BLaER1 treated with 17β-estradiol and CSF1 and Interleukin-3, amounts not matched to agents 10 nM and 100 nM (cell line): ENCODE data around the gene GABRB2.

Source experiments
- H3K27ac ChIP-seq, 11 experiments: shearing (Covaris generic); formaldehyde crosslinking; 2 replicates each; pipeline ENCODE4 v1.8.1; 2022
- H3K27me3 ChIP-seq, 11 experiments: shearing (Covaris generic); formaldehyde crosslinking; 2 replicates each; pipeline ENCODE4 v1.8.1; 2022
- H3K36me3 ChIP-seq, 11 experiments: shearing (Covaris generic); formaldehyde crosslinking; 2 replicates each; pipeline ENCODE4 v1.8.1; 2022
- H3K4me1 ChIP-seq, 10 experiments: shearing (Covaris generic); formaldehyde crosslinking; 2 replicates each; pipeline ENCODE4 v1.8.1; 2022
- H3K4me2 ChIP-seq, 11 experiments: shearing (Covaris generic); formaldehyde crosslinking; 2 replicates each; pipeline ENCODE4 v1.8.1; 2022
- H3K4me3 ChIP-seq, 10 experiments: shearing (Covaris generic); formaldehyde crosslinking; 2 replicates each; pipeline ENCODE4 v1.8.1; 2022
- H3K9ac ChIP-seq, 11 experiments: shearing (Covaris generic); formaldehyde crosslinking; 2 replicates each; pipeline ENCODE4 v1.8.1; 2022
- H3K9me3 ChIP-seq, 11 experiments: shearing (Covaris generic); formaldehyde crosslinking; replicated peaks in 1 of 11; 2 replicates each; pipeline ENCODE4 v1.8.1; 2022
- H4K20me1 ChIP-seq, 11 experiments: shearing (Covaris generic); formaldehyde crosslinking; 2 replicates each; pipeline ENCODE4 v1.8.1; 2022
- Cebpa-rat ChIP-seq, 11 experiments: shearing (Covaris generic); IDR thresholded peaks; 2 replicates each; pipeline ENCODE4 v1.8.1; 2022

Gene GABRB2

GRCh38 chr5:161284445-161284844, 262.1 kb downstream of the GABRB2 start:
- no peak overlapping the region for H3K4me2 ChIP-seq
- TF ChIP-seq Cebpa-rat (IDR thresholded peaks at IDR 0.05): no peak
- H3K27me3 ChIP-seq: no peaks in the 10 kb centered on the region

GRCh38 chr5:161283296-161283695, 263.2 kb downstream of the GABRB2 start:
- H3K27ac ChIP-seq: no peak overlapping the region
- H3K4me1 ChIP-seq: peaks cover 0 to 15% (median 4%) of the 10 kb centered on the region in 10 experiments; a peak in 4 of 20 replicates
- no peak overlapping the region for H3K4me3 ChIP-seq
- TF ChIP-seq Cebpa-rat (IDR thresholded peaks at IDR 0.05): no peak
- H3K27me3 ChIP-seq: no peaks in the 10 kb centered on the region
- no peaks in the 10 kb centered on the region for H3K36me3 ChIP-seq
- H4K20me1 ChIP-seq: no peaks in the 10 kb centered on the region
- H3K9ac ChIP-seq: no peak overlapping the region
- no peak overlapping the region for H3K4me2 ChIP-seq
- H3K9me3 ChIP-seq: no peaks in the 10 kb centered on the region; a peak in 1 of 22 replicates

More at GRCh38 chr5:161284445-161284844, 262.1 kb downstream of the GABRB2 start:
- Histone ChIP-seq H3K4me3 (no peak overlapping the region), H3K27ac (no peak overlapping the region), H3K4me1 (peaks cover 0 to 15% (median 4%) of the 10 kb centered on the region in 10 experiments; a peak in 4 of 20 replicates), H3K9ac (no peak overlapping the region), H3K9me3 (no peaks in the 10 kb centered on the region; a peak in 1 of 22 replicates), H4K20me1 (no peaks in the 10 kb centered on the region), H3K36me3 (no peaks in the 10 kb centered on the region)

- TF ChIP-seq Cebpa-rat (IDR thresholded peaks at IDR 0.05): no peak
- no peak overlapping the region for H3K4me3 ChIP-seq
- H3K36me3 ChIP-seq: no peaks in the 10 kb centered on the region
- no peaks in the 10 kb centered on the region for H4K20me1 ChIP-seq
- no peaks in the 10 kb centered on the region for H3K27me3 ChIP-seq
- no peak overlapping the region for H3K4me2 ChIP-seq
- no peaks in the 10 kb centered on the region; a peak in 1 of 22 replicates for H3K9me3 ChIP-seq
- H3K27ac ChIP-seq: no peak overlapping the region
- peaks cover 0 to 4% (median 0%) of the 10 kb centered on the region in 10 experiments; a peak in 2 of 20 replicates for H3K4me1 ChIP-seq
- H3K9ac ChIP-seq: no peak overlapping the region
These were observed 267.5 kb downstream of the GABRB2 start for GRCh38 chr5:161278739-161279660.

GRCh38 chr5:161277011-161277410, 269.5 kb downstream of the GABRB2 start:
- no peaks in the 10 kb centered on the region for H3K36me3 ChIP-seq

GRCh38 chr5:161274951-161275350, 271.6 kb downstream of the GABRB2 start:
- Histone ChIP-seq H3K27me3 (no peaks in the 10 kb centered on the region), H4K20me1 (no peaks in the 10 kb centered on the region), H3K4me2 (no peak overlapping the region), H3K9me3 (no peaks in the 10 kb centered on the region), H3K36me3 (no peaks in the 10 kb centered on the region), H3K4me1 (peaks cover 0 to under 1% (median 0%) of the 10 kb centered on the region in 10 experiments; a peak in 2 of 20 replicates), H3K4me3 (no peak overlapping the region), H3K27ac (no peak overlapping the region), H3K9ac (no peak overlapping the region)
- no peak for TF ChIP-seq Cebpa-rat (IDR thresholded peaks at IDR 0.05)

More at GRCh38 chr5:161277011-161277410, 269.5 kb downstream of the GABRB2 start:
- Histone ChIP-seq H3K4me2 (no peak overlapping the region), H3K27ac (no peak overlapping the region), H3K9ac (no peak overlapping the region), H3K4me3 (no peak overlapping the region), H3K9me3 (no peaks in the 10 kb centered on the region; a peak in 1 of 22 replicates), H3K27me3 (no peaks in the 10 kb centered on the region), H4K20me1 (no peaks in the 10 kb centered on the region), H3K4me1 (peaks cover 0 to 4% (median 0%) of the 10 kb centered on the region in 10 experiments; a peak in 2 of 20 replicates)
- no peak for TF ChIP-seq Cebpa-rat (IDR thresholded peaks at IDR 0.05)

- no peaks in the 10 kb centered on the region for H4K20me1 ChIP-seq
- H3K27ac ChIP-seq: no peak overlapping the region
- no peaks in the 10 kb centered on the region for H3K9me3 ChIP-seq
- H3K4me2 ChIP-seq: no peak overlapping the region
- no peaks in the 10 kb centered on the region for H3K36me3 ChIP-seq
- no peaks in the 10 kb centered on the region for H3K27me3 ChIP-seq
- H3K4me3 ChIP-seq: no peak overlapping the region
- TF ChIP-seq Cebpa-rat (IDR thresholded peaks at IDR 0.05): no peak
- H3K4me1 ChIP-seq: no peaks in the 10 kb centered on the region
- H3K9ac ChIP-seq: no peak overlapping the region
These were observed 273.1 kb downstream of the GABRB2 start for GRCh38 chr5:161273410-161273809.

- H3K9ac ChIP-seq: no peak overlapping the region
- no peak for TF ChIP-seq Cebpa-rat (IDR thresholded peaks at IDR 0.05)
- H3K36me3 ChIP-seq: no peaks in the 10 kb centered on the region
These were observed 274.7 kb downstream of the GABRB2 start for GRCh38 chr5:161271816-161272215.

GRCh38 chr5:161269125-161269524, 277.4 kb downstream of the GABRB2 start:
- H3K4me3 ChIP-seq: no peak overlapping the region
- no peak overlapping the region for H3K27ac ChIP-seq
- no peak for TF ChIP-seq Cebpa-rat (IDR thresholded peaks at IDR 0.05)
- no peaks in the 10 kb centered on the region for H3K36me3 ChIP-seq
- H3K27me3 ChIP-seq: no peaks in the 10 kb centered on the region
- H4K20me1 ChIP-seq: no peaks in the 10 kb centered on the region
- H3K4me2 ChIP-seq: no peak overlapping the region
- no peaks in the 10 kb centered on the region for H3K9me3 ChIP-seq
- H3K9ac ChIP-seq: no peak overlapping the region
- H3K4me1 ChIP-seq: no peaks in the 10 kb centered on the region

More at GRCh38 chr5:161271816-161272215, 274.7 kb downstream of the GABRB2 start:
- Histone ChIP-seq H3K4me1 (no peaks in the 10 kb centered on the region), H3K4me2 (no peak overlapping the region), H4K20me1 (no peaks in the 10 kb centered on the region), H3K9me3 (no peaks in the 10 kb centered on the region), H3K4me3 (no peak overlapping the region), H3K27ac (no peak overlapping the region), H3K27me3 (no peaks in the 10 kb centered on the region)

GRCh38 chr5:161266954-161267353, 279.6 kb downstream of the GABRB2 start:
- Histone ChIP-seq H3K4me2 (no peak overlapping the region), H3K4me1 (no peaks in the 10 kb centered on the region), H4K20me1 (no peaks in the 10 kb centered on the region), H3K9me3 (no peaks in the 10 kb centered on the region), H3K36me3 (no peaks in the 10 kb centered on the region), H3K27me3 (no peaks in the 10 kb centered on the region), H3K27ac (no peak overlapping the region), H3K9ac (no peak overlapping the region), H3K4me3 (no peak overlapping the region)
- TF ChIP-seq Cebpa-rat (IDR thresholded peaks at IDR 0.05): no peak

- TF ChIP-seq Cebpa-rat (IDR thresholded peaks at IDR 0.05): no peak
These were observed 281.5 kb downstream of the GABRB2 start for GRCh38 chr5:161265006-161265405.

More at GRCh38 chr5:161265006-161265405, 281.5 kb downstream of the GABRB2 start:
- H4K20me1 ChIP-seq: no peaks in the 10 kb centered on the region
- H3K27me3 ChIP-seq: no peaks in the 10 kb centered on the region
- H3K4me1 ChIP-seq: no peaks in the 10 kb centered on the region
- H3K4me2 ChIP-seq: no peak overlapping the region
- H3K9ac ChIP-seq: no peak overlapping the region
- no peaks in the 10 kb centered on the region for H3K9me3 ChIP-seq
- no peaks in the 10 kb centered on the region for H3K36me3 ChIP-seq
- no peak overlapping the region for H3K27ac ChIP-seq
- H3K4me3 ChIP-seq: no peak overlapping the region
